Testis (tissue), 2 donors: Measurements from ENCODE around the gene NFIX.

ENCODE experiments used
- CTCF ChIP-seq, 3 experiments: fragments of 450-650 bp in 2 of 3; fragments of 200-600 bp in 1 of 3; sonication (generic) in 1 of 3; IDR thresholded peaks; one replicate each; pipeline ENCODE4 v1.5.1; 2016 to 2019; ENCODE audit warnings: antibody characterized with exemption in 3 of 3, mild to moderate bottlenecking in 2 of 3, moderate library complexity in 1 of 3
- POLR2A ChIP-seq: fragments of 450-650 bp; IDR thresholded peaks from one replicate; pipeline ENCODE4 v1.6.1; 2017; ENCODE audit warnings: antibody characterized with exemption, mild to moderate bottlenecking, moderate library complexity

- TF ChIP-seq CTCF (IDR thresholded peaks at IDR 0.05): no peak
- no peak for TF ChIP-seq POLR2A
Observed at GRCh38 chr19:13043285-13043684, 48.0 kb downstream of the NFIX start.
